Transverse colon (tissue), 4 donors: ENCODE measurements around the gene RAB3C. TPM values are rescaled to one million over a fixed set of nuclear protein-coding genes. Genes with fewer than 3 reads are reported as not detected.

Experiments used
- DNase-seq: peaks from one replicate; pipeline ENCODE4 v3.0.0-alpha.2; 2019
- H3K27ac ChIP-seq, 4 donors: fragments of 200-600 bp; sonication (generic); 2 replicates each; pipeline ENCODE4 v1.5.1; 2016 to 2018; ENCODE audit warnings: inconsistent platforms in 4 of 4
- H3K27me3 ChIP-seq: fragments of 200-600 bp; sonication (generic); 2 replicates; pipeline ENCODE4 v1.5.1; 2017; ENCODE audit warnings: inconsistent platforms
- H3K36me3 ChIP-seq, 4 donors: fragments of 200-600 bp; sonication (generic); 2 replicates each; pipeline ENCODE4 v1.5.1; 2017 to 2019; ENCODE audit warnings: inconsistent platforms in 4 of 4
- H3K4me1 ChIP-seq, 4 donors: fragments of 200-600 bp; sonication (generic); 2 replicates each; pipeline ENCODE4 v1.5.1; 2017 to 2020; ENCODE audit warnings: inconsistent platforms in 4 of 4
- H3K4me3 ChIP-seq, 4 donors: fragments of 200-600 bp; sonication (generic); 1 replicate in 1 of 4; 2 replicates in 3 of 4; pipeline versions ENCODE4 v1.5.1 to v1.6.1; 2017 to 2019; ENCODE audit warnings: inconsistent platforms in 4 of 4
- H3K9me3 ChIP-seq, 2 donors: fragments of 200-600 bp; sonication (generic); 2 replicates each; pipeline ENCODE4 v1.5.1; 2017 to 2019; ENCODE audit warnings: inconsistent platforms in 2 of 2
- EP300 ChIP-seq: sonication (generic); formaldehyde crosslinking; IDR thresholded peaks from one replicate; pipeline ENCODE4 v1.6.1; 2017; ENCODE audit warnings: antibody characterized with exemption, low read depth
- POLR2A ChIP-seq: fragments of 450-650 bp; IDR thresholded peaks from one replicate; pipeline ENCODE4 v1.6.1; 2016; ENCODE audit warnings: antibody characterized with exemption, mild to moderate bottlenecking, moderate library complexity
- POLR2AphosphoS5 ChIP-seq, 3 donors: sonication (generic); formaldehyde crosslinking; IDR thresholded peaks; one replicate each; pipeline ENCODE4 v1.6.1; 2016; ENCODE audit warnings: antibody characterized with exemption in 3 of 3
- WGBS, 2 donors: methylation state at CpG; one replicate each; pipeline ENCODE4 v1.1.5; 2018; ENCODE audit warnings: low coverage in 1 of 2; 5-methylcytosine and 5-hydroxymethylcytosine counted together
- in situ Hi-C, 4 donors: fragments of 200-750 bp; cut with MboI; loops; one replicate each; pipeline versions ENCODE4 v1.15.0 to v1.15.1; 2017; ENCODE audit warnings: low sequenced_read_pairs in 3 of 4, low pct_ligation_motif_present in 1 of 4, low pct_unique_long_range_greater_than_20kb in 1 of 4
- intact Hi-C: fragments of 100-400 bp; cut with DNase I; formaldehyde crosslinking; loops from one replicate; pipeline ENCODE4 v1.15.1; 2023; ENCODE audit warnings: low total_unique reads
- total RNA-seq, 4 donors: library from RNA; depleted of rRNA; stranded (reverse); fragments of >200 nt; gene quantifications; one replicate each; pipeline ENCODE4 v1.1.0, GENCODE V29; 2016
- TF ChIP-seq, protein P1 (sequence below), 5 experiments: fragments of 200-600 bp in 3 of 5; fragments of 450-650 bp in 2 of 5; sonication (generic) in 3 of 5; IDR thresholded peaks; 1 replicate in 2 of 5; 2 replicates in 3 of 5; pipeline ENCODE4 v1.5.1; 2016 to 2017; ENCODE audit warnings: antibody characterized with exemption in 5 of 5, inconsistent platforms in 3 of 5, mild to moderate bottlenecking in 2 of 5, moderate library complexity in 1 of 5

Gene RAB3C
- total RNA-seq, 4 donors from 2014 or later: 0.20 to 0.75 (median 0.51) TPM

DNA sequence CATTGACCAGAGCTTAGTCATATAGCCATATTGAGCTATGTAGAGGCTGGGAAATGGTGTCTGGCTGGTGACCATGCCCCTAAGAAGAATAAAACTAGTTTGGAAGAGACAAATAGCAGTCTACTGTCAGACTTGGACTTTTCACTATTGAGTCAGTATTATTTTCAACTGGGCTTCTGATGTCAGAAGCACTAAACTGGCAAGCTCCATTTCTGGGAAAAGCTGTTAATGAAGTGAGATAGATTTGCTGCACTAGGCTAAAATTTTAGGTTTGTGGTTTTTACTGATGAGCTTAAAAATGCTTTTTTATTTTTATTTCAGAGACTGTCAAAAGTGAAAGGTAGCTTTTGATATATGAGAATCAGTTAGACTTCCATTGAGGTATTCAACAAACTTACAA is 220.2 kb downstream of the RAB3C start:
- Histone ChIP-seq H3K4me3 (no peak overlapping the region), H3K27me3 (peaks cover 3% of the 10 kb centered on the region), H3K4me1 (no peaks in the 10 kb centered on the region), H3K27ac (no peak overlapping the region), H3K36me3 (no peaks in the 10 kb centered on the region), H3K9me3 (no peaks in the 10 kb centered on the region)
- intact Hi-C loops (no loop called here), in situ Hi-C loops (no loop called here)
- no peak for TF ChIP-seq POLR2A
- no peak for DNase-seq

DNA sequence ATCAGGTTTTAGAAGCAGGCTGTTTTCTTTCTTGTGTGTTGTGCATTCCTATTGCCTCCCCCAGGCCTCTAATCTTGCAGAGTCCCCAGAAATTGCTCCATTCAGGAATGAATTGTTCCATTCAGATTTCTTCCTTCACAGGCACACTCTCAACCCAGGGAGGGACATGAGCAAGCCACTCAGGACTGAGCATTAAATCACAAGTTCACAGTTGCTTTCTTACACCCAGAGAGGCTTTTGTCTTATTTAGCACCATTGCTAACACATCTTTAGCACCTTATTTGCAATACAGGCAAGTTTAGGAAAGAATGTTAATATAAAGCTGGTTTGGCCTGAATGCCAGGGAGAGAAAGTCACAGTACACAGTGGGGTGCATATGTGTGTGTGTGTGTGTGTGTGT is 221.4 kb downstream of the RAB3C start:
- Histone ChIP-seq H3K4me3 (no peak overlapping the region), H3K4me1 (no peaks in the 10 kb centered on the region), H3K9me3 (no peaks in the 10 kb centered on the region), H3K27ac (no peak overlapping the region), H3K36me3 (no peaks in the 10 kb centered on the region), H3K27me3 (peaks cover 3% of the 10 kb centered on the region)
- intact Hi-C loops: no loop called here
- TF ChIP-seq POLR2A (no peak), EP300 (no peak), POLR2AphosphoS5 (IDR thresholded peaks at IDR 0.05) (no peak)
- TF ChIP-seq, protein P1, sequence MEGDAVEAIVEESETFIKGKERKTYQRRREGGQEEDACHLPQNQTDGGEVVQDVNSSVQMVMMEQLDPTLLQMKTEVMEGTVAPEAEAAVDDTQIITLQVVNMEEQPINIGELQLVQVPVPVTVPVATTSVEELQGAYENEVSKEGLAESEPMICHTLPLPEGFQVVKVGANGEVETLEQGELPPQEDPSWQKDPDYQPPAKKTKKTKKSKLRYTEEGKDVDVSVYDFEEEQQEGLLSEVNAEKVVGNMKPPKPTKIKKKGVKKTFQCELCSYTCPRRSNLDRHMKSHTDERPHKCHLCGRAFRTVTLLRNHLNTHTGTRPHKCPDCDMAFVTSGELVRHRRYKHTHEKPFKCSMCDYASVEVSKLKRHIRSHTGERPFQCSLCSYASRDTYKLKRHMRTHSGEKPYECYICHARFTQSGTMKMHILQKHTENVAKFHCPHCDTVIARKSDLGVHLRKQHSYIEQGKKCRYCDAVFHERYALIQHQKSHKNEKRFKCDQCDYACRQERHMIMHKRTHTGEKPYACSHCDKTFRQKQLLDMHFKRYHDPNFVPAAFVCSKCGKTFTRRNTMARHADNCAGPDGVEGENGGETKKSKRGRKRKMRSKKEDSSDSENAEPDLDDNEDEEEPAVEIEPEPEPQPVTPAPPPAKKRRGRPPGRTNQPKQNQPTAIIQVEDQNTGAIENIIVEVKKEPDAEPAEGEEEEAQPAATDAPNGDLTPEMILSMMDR (IDR thresholded peaks at IDR 0.05): no peak
- no peak for DNase-seq
- in situ Hi-C loops: no loop called here

DNA sequence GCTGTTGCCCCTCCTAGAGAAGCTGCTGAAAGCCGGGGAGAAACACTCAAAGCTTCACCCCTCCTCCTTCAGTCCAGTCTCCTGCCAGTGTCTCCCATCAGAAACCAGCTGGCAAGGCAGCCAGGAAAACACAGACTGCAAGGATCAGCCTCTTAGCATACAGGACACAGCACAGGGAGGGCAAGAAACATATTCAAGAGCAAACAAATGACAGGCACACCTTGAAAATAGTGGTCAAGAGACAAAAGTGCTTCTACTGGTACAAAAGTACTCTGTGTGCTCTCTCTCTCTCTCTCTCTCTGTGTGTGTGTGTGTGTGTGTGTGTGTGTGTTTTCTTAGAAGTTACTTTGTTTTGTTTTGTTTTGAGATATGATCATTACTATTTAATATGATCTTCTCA is 227.2 kb downstream of the RAB3C start:
- Histone ChIP-seq H3K36me3 (no peaks in the 10 kb centered on the region), H3K27me3 (no peaks in the 10 kb centered on the region), H3K9me3 (no peaks in the 10 kb centered on the region), H3K27ac (no peak overlapping the region), H3K4me1 (no peaks in the 10 kb centered on the region), H3K4me3 (no peak overlapping the region)
- WGBS, 2 donors: 39% methylated on average over 1 of the region's 1 CpG; no CpG with 5 or more reads in 1 of the 2 donors
- DNase-seq: no peak
- in situ Hi-C loops (no loop called here), intact Hi-C loops (no loop called here)
- TF ChIP-seq, protein P1 (IDR thresholded peaks at IDR 0.05): no peak
- TF ChIP-seq POLR2A (no peak), EP300 (no peak), POLR2AphosphoS5 (IDR thresholded peaks at IDR 0.05) (no peak)

DNA sequence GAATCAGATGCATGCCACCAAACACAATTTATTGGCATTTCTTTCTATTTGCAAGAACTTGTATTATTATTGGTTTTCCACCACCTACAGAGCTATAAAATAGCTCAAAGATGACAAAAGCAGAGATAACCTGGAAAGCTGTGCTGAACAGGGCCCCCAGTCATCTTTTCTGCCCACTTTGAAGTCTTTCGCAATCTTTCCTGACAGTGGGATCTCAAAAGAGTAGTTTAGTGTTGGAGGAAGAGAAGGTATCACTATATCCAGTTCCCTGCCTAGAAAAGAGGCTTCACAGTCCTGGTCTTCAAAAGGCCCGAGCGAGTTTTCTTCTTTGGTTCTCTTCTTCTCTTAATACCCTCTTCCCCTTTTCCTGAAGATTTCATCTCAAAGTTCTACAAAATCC is 231.0 kb downstream of the RAB3C start:
- Histone ChIP-seq H3K27ac (no peak overlapping the region), H3K4me3 (no peak overlapping the region), H3K4me1 (no peaks in the 10 kb centered on the region), H3K36me3 (no peaks in the 10 kb centered on the region), H3K27me3 (no peaks in the 10 kb centered on the region), H3K9me3 (no peaks in the 10 kb centered on the region)
- no peak for TF ChIP-seq POLR2AphosphoS5 (IDR thresholded peaks at IDR 0.05)
- no peak for TF ChIP-seq EP300
- TF ChIP-seq, protein P1 (IDR thresholded peaks at IDR 0.05): no peak
- TF ChIP-seq POLR2A: no peak
- no peak for DNase-seq
- in situ Hi-C loops (no loop called here), intact Hi-C loops (no loop called here)
- WGBS, 2 donors: 93% methylated on average over 3 of the region's 3 CpGs

DNA sequence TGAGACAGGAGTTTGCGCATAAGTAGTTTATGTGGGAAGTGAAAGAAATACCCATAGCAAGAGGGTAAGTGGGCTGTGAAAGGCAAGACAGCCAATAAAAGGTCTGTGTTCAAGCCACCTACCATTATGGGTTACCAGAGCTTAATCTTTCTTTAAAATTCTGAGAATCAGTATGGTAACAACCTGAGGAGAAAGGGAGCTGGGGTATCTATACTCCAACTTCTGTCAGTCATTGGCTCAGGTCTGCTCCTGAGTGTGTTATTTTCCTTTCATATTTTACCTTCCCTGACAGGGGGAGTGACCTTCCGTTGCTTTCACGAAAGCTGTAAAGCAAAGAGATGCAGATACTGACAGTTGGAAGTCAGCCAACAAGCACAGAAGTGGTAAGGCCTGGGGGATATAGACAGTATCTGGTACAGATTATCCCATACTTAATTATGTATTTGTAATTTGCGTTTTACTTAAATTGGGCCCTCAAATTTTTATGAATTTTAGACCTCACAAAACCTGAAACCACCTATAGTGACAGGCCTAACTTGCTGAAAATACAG is 233.4 kb downstream of the RAB3C start:
- TF ChIP-seq POLR2A (no peak), POLR2AphosphoS5 (IDR thresholded peaks at IDR 0.05) (no peak)
- no peak for DNase-seq
- H3K4me1 ChIP-seq: no peaks in the 10 kb centered on the region
- WGBS, 2 donors: 79 to 86% methylated on average over 3 to 4 of the region's 4 CpGs
- in situ Hi-C loops (no loop called here), intact Hi-C loops (no loop called here)
- H3K27me3 ChIP-seq: no peaks in the 10 kb centered on the region
- no peak overlapping the region for H3K4me3 ChIP-seq
- no peaks in the 10 kb centered on the region for H3K36me3 ChIP-seq
- H3K27ac ChIP-seq: no peak overlapping the region
- H3K9me3 ChIP-seq: no peaks in the 10 kb centered on the region
